NOMO-1 treated with DMSO at 0.1 percent for 48 hours (cell line): Measurements from ENCODE around the gene GUCA2B.

Experiments
- DNase-seq: peaks from one replicate; lab custom pipeline; 2025; ENCODE audit not compliant: unreplicated experiment; lab: John Stamatoyannopoulos, UW

GUCA2B gene

GRCh38 chr1:42184616-42185015, 31.4 kb downstream of the GUCA2B start:
- no peak for DNase-seq

GRCh38 chr1:42186152-42186551, 32.9 kb downstream of the GUCA2B start:
- DNase-seq = no peak

GRCh38 chr1:42189931-42190853, 37.0 kb downstream of the GUCA2B start:
- no peak for DNase-seq

DNA sequence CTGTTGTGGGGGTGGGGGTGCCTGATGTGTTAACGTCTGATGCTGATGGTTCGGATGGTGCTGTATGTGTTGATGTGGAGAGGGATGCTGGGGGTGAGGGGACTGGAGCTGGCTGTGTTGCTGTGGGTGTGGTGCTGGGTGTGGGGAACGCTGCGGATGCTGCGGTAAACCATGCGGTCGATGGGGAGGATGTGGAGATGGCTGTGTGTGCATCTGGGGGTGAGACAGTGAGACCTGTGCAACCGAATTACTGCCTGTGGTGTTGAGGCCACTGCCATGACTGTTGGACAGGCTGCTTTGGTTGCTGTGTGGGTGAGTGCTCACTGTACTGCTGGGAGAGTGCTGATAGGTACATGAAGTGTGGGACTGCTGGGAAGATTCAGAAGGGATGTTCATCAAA, 38.1 kb downstream of the GUCA2B start:
- DNase-seq = no peak

DNA sequence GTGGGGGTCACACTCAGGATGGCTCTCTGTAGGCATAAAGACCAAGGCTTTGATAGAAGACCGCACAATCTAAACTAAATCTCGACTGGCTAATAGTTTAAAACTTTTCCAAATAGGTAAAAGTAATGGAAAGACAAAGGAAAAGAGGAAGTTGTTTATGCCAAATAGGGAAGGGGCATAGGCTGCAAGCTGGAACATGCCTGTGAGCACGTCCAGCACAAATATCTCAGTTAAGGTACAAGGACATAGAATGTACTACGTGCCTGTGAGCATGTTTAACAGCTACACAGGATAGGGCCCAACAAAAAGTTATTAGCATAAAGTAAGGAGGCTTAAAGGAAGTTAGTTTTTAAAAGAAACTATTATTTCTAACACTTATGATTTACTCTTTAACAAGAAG, 38.9 kb downstream of the GUCA2B start:
- DNase-seq = no peak

- no peak for DNase-seq
These were observed 42.6 kb downstream of the GUCA2B start for GRCh38 chr1:42195841-42196240.

DNA sequence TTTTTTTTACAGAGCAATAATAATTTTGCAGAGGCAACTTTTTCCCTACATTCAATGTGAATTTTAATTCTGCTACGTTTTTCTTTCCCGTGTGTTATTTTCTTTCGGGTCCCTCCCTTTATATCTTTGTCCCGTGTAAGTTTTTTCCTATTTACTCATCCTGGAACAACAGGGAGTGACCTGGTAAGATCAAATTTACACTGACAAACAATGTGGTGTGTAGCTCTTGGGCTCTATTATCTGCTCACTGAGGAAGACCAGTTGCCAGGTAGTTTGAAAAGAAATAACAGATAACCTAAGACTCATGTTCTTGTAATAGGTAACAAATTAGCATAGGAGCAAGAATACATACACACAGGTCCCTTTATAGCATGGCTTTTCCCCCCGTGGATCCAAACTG, 45.0 kb downstream of the GUCA2B start:
- no peak for DNase-seq

DNA sequence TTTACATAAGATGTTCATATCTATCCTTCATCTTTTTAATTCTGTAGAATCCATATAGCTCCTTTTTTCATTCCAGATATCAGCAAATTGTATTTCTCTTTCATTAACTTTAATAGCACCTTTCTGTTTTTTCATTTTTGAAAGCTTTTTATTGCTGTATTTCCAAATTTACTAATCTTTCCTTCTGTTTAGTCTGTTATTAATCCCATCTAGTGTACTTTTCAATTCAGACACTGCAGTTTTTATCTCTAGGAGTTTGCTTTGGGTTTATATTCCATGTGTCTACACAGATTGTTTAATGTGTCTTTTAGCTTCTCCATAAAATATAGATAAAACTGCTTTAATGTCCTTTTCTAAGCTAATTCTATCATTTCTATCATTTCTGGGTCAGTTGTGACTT, 48.8 kb downstream of the GUCA2B start:
- no peak for DNase-seq
